Stimulated activated CD4-positive, alpha-beta T cell treated with anti-CD3 and anti-CD28 coated beads, Interleukin-2, amount 100 ng/mL, for 24 hours (primary cell): ENCODE results near the gene MRGPRE.

Experiments
- DNase-seq, 2 donors: peaks; one replicate each; pipeline ENCODE4 v3.0.0-alpha.2; 2020

MRGPRE gene

GRCh38 chr11:3177931-3178330, 54.3 kb downstream of the MRGPRE start:
- no peak for DNase-seq
